RWPE1 (cell line): ENCODE data around the gene ATG4A.

ENCODE experiments used
- CTCF ChIA-PET: fragments of 350-600 bp; sonication (Branson Sonifier 250); formaldehyde crosslinking; extraction: SDS; loops from one replicate; lab custom pipeline; 2021; lab: Yijun Ruan, JAX
- POLR2A ChIA-PET: fragments of 400-600 bp; formaldehyde crosslinking; extraction: SDS; loops from one replicate; lab custom pipeline; 2020; ENCODE audit warnings: antibody characterized with exemption; ENCODE audit not compliant: low non-redundant PET; lab: Yijun Ruan, JAX
- DNase-seq: peaks from one replicate; pipeline ENCODE4 v3.0.0; 2012; ENCODE audit warnings: low spot score
- H3K27ac ChIP-seq: fragments of 450-650 bp; 2 replicates; pipeline ENCODE4 v1.5.1; 2017
- TF ChIP-seq, protein P1 (sequence below): fragments of 450-650 bp; conservative IDR thresholded peaks from 2 replicates; pipeline ENCODE4 v1.5.1; 2017; ENCODE audit warnings: low read depth, mild to moderate bottlenecking

ATG4A gene

GRCh38 chrX:108081110-108081509 is 10.5 kb upstream of the ATG4A start:
- POLR2A ChIA-PET = no interaction called here

DNA sequence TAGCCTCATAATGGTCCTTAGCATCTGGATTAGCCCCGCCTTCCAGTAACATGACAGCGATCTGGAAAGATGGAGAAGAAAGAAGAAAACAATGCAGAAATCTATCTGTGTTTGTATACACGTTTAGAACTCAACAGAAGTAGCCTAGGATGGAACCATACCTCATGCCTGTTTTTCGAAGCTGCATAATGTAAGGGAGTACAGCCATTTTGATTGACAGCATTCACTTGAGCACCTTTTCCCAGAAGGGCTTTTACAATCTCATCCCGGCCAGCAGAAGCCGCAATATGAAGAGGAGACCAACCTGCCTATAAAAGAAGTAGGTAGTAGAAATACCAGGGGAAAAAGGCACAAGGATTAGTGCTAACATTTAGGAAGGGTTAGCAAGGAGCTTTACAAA is 3.8 kb upstream of the ATG4A start:
- ChIA-PET CTCF (no interaction called here), POLR2A (no interaction called here)
- TF ChIP-seq, protein P1, sequence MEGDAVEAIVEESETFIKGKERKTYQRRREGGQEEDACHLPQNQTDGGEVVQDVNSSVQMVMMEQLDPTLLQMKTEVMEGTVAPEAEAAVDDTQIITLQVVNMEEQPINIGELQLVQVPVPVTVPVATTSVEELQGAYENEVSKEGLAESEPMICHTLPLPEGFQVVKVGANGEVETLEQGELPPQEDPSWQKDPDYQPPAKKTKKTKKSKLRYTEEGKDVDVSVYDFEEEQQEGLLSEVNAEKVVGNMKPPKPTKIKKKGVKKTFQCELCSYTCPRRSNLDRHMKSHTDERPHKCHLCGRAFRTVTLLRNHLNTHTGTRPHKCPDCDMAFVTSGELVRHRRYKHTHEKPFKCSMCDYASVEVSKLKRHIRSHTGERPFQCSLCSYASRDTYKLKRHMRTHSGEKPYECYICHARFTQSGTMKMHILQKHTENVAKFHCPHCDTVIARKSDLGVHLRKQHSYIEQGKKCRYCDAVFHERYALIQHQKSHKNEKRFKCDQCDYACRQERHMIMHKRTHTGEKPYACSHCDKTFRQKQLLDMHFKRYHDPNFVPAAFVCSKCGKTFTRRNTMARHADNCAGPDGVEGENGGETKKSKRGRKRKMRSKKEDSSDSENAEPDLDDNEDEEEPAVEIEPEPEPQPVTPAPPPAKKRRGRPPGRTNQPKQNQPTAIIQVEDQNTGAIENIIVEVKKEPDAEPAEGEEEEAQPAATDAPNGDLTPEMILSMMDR = no peak

More at GRCh38 chrX:108081110-108081509, 10.5 kb upstream of the ATG4A start:
- DNase-seq = no peak
- H3K27ac ChIP-seq = no peak overlapping the region
- CTCF ChIA-PET = interaction anchor here (0.6 kb wide), 1 partner anchor 1017 kb away, joined by 3 read pairs; no protein-coding TSS in a partner anchor
- TF ChIP-seq, protein P1 = no peak

GRCh38 chrX:108088511-108088910 is 3.1 kb upstream of the ATG4A start:
- CTCF ChIA-PET = no interaction called here
- TF ChIP-seq, protein P1 = no peak
- no peak for DNase-seq
- POLR2A ChIA-PET = no interaction called here
- no peak overlapping the region for H3K27ac ChIP-seq

More for the DNA sequence above, 3.8 kb upstream of the ATG4A start:
- DNase-seq = no peak
- no peak overlapping the region for H3K27ac ChIP-seq

DNA sequence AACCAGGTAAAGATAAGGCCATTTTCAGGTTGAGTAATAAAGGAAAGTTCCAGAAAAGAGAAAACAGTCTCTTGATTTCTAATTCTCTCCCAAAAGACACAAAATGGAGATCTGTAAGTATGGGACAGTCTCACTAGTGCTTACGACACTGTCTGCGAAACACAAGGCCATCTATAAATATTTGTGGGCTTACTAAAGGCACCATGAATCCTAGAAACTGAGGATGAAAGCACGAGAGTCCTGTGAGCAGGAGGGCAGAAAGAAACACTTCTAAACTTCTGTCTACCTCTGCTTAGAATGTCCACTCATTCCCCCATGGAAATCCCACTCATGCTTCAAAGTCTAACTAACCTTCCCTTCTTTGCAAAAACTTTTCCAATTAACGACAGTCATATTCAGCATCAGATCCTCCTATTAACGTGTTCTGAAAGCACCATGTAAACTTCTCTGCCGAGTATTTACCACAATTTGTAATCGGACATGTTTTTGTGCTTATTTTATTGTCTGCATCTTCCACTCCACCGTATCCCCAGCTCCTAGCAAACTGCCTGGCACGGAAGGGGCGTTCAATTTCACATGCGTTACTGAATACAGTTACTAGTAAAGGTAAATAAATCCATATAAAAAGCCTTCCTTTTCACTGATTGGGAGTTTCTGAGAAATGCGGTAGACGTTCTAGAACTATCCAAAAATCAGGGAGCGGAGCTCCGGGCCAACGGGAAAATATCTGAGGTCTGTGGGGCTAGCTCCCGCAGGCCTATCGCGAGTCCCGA is 901 bp upstream of the ATG4A start:
- CTCF ChIA-PET = interaction anchor here (0.6 kb wide), 1 partner anchor 559 kb away, joined by 3 read pairs; no protein-coding TSS in a partner anchor
- POLR2A ChIA-PET = no interaction called here
- peak overlapping the region; percentile 85 for H3K27ac ChIP-seq
- TF ChIP-seq, protein P1 = no peak
- DNase-seq = no peak

- DNase-seq = no peak
- H3K27ac ChIP-seq = peak overlapping the region; percentile 85
- TF ChIP-seq, protein P1 = no peak
- ChIA-PET POLR2A (no interaction called here), CTCF (interaction anchor here (0.6 to 0.7 kb wide), 3 partner anchors 19 to 1298 kb away, joined by 3 read pairs; partner anchors contain the start of gene NCBP2L)
Measured at GRCh38 chrX:108091878-108092291, 307 bp downstream of the ATG4A start.

DNA sequence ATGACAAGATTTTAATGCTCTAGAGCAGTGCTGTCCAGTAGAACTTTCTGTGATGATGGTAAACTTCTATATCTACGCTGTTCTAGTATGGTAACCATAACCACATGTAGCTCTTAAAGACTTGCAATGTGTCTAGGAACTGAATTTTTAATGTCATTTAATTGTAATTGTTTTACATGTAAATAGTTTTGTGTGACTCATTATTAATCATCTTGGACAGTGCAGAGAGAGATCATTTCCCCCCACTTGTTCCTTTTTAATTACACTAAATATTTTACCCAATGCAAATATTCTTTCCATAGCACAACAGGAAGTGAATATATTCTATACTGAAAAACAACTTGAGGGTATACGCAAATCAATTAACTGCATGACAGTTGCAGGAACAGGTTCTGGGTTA is 5.8 kb downstream of the ATG4A start:
- CTCF ChIA-PET = no interaction called here
- POLR2A ChIA-PET = no interaction called here

More for the DNA sequence above, 5.8 kb downstream of the ATG4A start:
- no peak for DNase-seq
- TF ChIP-seq, protein P1 = no peak
- H3K27ac ChIP-seq = no peak overlapping the region
